ENCODE results near the gene SBNO2.

Gene SBNO2

GRCh38 chr19:1167687-1168571 lies 6.1 kb downstream of the SBNO2 start:
- in situ Hi-C loops (cut with MboI; ENCODE audit: low sequenced_read_pairs, unreplicated experiment), result no loop called here
- no peak for DNase-seq (ENCODE audit: low spot score)
- TF ChIP-seq CTCF (IDR thresholded peaks at IDR 0.05; ENCODE audit: borderline replicate concordance, control extremely low read depth, extremely low read depth, insufficient read depth, missing control alignments), result no peak

- DNase-seq (ENCODE audit: low spot score), result no peak
- TF ChIP-seq CTCF (IDR thresholded peaks at IDR 0.05; ENCODE audit: borderline replicate concordance, control extremely low read depth, extremely low read depth, insufficient read depth, missing control alignments), result no peak
- in situ Hi-C loops (cut with MboI; ENCODE audit: low sequenced_read_pairs, unreplicated experiment), result no loop called here
Observed at GRCh38 chr19:1166872-1167573, 7.0 kb downstream of the SBNO2 start.

- in situ Hi-C loops (cut with MboI; ENCODE audit: low sequenced_read_pairs, unreplicated experiment), result no loop called here
- DNase-seq (ENCODE audit: low spot score), result no peak
- TF ChIP-seq CTCF (IDR thresholded peaks at IDR 0.05; ENCODE audit: borderline replicate concordance, control extremely low read depth, extremely low read depth, insufficient read depth, missing control alignments), result no peak
Observed at GRCh38 chr19:1164684-1165531, 9.2 kb downstream of the SBNO2 start.

- in situ Hi-C loops (cut with MboI; ENCODE audit: low sequenced_read_pairs, unreplicated experiment), result no loop called here
- TF ChIP-seq CTCF (IDR thresholded peaks at IDR 0.05; ENCODE audit: borderline replicate concordance, control extremely low read depth, extremely low read depth, insufficient read depth, missing control alignments), result no peak
- DNase-seq (ENCODE audit: low spot score), result no peak
Observed at GRCh38 chr19:1163934-1164683, 10.0 kb downstream of the SBNO2 start.

- in situ Hi-C loops (cut with MboI; ENCODE audit: low sequenced_read_pairs, unreplicated experiment), result no loop called here
- DNase-seq (ENCODE audit: low spot score), result no peak
Observed at GRCh38 chr19:1163283-1163933, 10.7 kb downstream of the SBNO2 start.

More at GRCh38 chr19:1163283-1163933, 10.7 kb downstream of the SBNO2 start:
- no peak for TF ChIP-seq CTCF (IDR thresholded peaks at IDR 0.05; ENCODE audit: borderline replicate concordance, control extremely low read depth, extremely low read depth, insufficient read depth, missing control alignments)
